Neuron (in vitro differentiated cells): ENCODE measurements around the gene MRPL40.
A peak's percentile ranks its signal among the peaks of the same experiment; 100 is the strongest.

ENCODE experiments used
- H2AFZ ChIP-seq: one replicate; pipeline ENCODE4 v1.6.1; 2013; ENCODE audit warnings: low read depth, mild to moderate bottlenecking, inconsistent platforms, low read length, moderate library complexity
- H3K27me3 ChIP-seq: one replicate; pipeline ENCODE4 v1.6.1; 2013; ENCODE audit warnings: low read length; ENCODE audit not compliant: insufficient read depth
- H3K36me3 ChIP-seq: one replicate; pipeline ENCODE4 v1.6.1; 2013; ENCODE audit warnings: low read length; ENCODE audit not compliant: insufficient read depth
- H3K4me1 ChIP-seq: one replicate; pipeline ENCODE4 v1.6.1; 2013; ENCODE audit warnings: low read length; ENCODE audit not compliant: insufficient read depth
- H3K4me3 ChIP-seq: 2 replicates; pipeline ENCODE4 v1.5.1; 2013; ENCODE audit warnings: mild to moderate bottlenecking, low read length, moderate library complexity
- H3K9me3 ChIP-seq: one replicate; pipeline ENCODE4 v1.6.1; 2013; ENCODE audit warnings: low read length

MRPL40 gene

GRCh38 chr22:19478045-19478900 lies 45.9 kb downstream of the MRPL40 start:
- H3K4me3 ChIP-seq: peak overlapping the region; percentile 100
- peak overlapping the region; percentile 69 for H2AFZ ChIP-seq
- H3K4me1 ChIP-seq: peaks cover 22% of the 10 kb centered on the region
- no peaks in the 10 kb centered on the region for H3K27me3 ChIP-seq
- peaks cover 31% of the 10 kb centered on the region for H3K36me3 ChIP-seq
- no peaks in the 10 kb centered on the region for H3K9me3 ChIP-seq

GRCh38 chr22:19478901-19479354 lies 46.6 kb downstream of the MRPL40 start, which contains the start of gene UFD1:
UFD1 (minus strand) TSS chr22:19479193; CDS start chr22:19479085, 108 bp downstream.
- peaks cover 22% of the 10 kb centered on the region for H3K4me1 ChIP-seq
- H2AFZ ChIP-seq: peak within 1 kb of the TSS; percentile 71
- H3K4me3 ChIP-seq: peak within 1 kb of the TSS; percentile 100
- H3K9me3 ChIP-seq: no peaks in the 10 kb centered on the region
- H3K27me3 ChIP-seq: no peaks in the 10 kb centered on the region
- H3K36me3 ChIP-seq: peaks cover 30% of the 10 kb centered on the region

- Histone ChIP-seq H3K36me3 (peaks cover 33% of the 10 kb centered on the region), H3K9me3 (no peaks in the 10 kb centered on the region), H3K4me1 (peaks cover 22% of the 10 kb centered on the region), H3K4me3 (peak within 1 kb of the TSS; percentile 100), H2AFZ (peak within 1 kb of the TSS; percentile 71), H3K27me3 (no peaks in the 10 kb centered on the region)
Measured at GRCh38 chr22:19479355-19480172, 47.2 kb downstream of the MRPL40 start, which contains the start of gene CDC45. CDC45 (plus strand) TSS chr22:19479920; CDS start chr22:19479969, 49 bp downstream.

DNA sequence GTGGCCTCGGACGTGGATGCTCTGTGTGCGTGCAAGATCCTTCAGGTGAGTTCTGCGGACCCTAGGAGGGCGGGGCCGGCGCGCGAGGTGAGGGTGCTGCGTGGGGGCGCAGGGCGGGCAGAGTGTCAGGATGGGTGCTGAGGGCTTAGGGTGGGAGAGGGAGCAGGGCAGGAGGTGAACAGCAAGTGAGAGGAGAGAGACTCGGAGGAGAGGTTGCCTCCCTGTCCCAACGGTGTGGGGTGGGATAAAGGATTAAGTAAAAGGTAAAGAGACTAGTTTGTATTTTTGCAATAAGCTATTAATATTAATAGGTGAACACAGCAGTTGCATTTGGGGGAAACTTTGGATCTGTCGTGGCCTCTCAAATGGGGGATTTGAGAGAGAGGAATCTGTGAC lies 47.8 kb downstream of the MRPL40 start:
- peaks cover 33% of the 10 kb centered on the region for H3K36me3 ChIP-seq

GRCh38 chr22:19480789-19481188 lies 48.4 kb downstream of the MRPL40 start:
- peaks cover 22% of the 10 kb centered on the region for H3K4me1 ChIP-seq
- no peaks in the 10 kb centered on the region for H3K27me3 ChIP-seq
- H3K4me3 ChIP-seq: peak overlapping the region; percentile 69
- no peak overlapping the region for H2AFZ ChIP-seq
- peaks cover 32% of the 10 kb centered on the region for H3K36me3 ChIP-seq
- H3K9me3 ChIP-seq: no peaks in the 10 kb centered on the region

More for the DNA sequence above, 47.8 kb downstream of the MRPL40 start:
- peaks cover 22% of the 10 kb centered on the region for H3K4me1 ChIP-seq
- H2AFZ ChIP-seq: peak overlapping the region; percentile 71
- H3K9me3 ChIP-seq: no peaks in the 10 kb centered on the region
- no peaks in the 10 kb centered on the region for H3K27me3 ChIP-seq
- H3K4me3 ChIP-seq: peak overlapping the region; percentile 69

DNA sequence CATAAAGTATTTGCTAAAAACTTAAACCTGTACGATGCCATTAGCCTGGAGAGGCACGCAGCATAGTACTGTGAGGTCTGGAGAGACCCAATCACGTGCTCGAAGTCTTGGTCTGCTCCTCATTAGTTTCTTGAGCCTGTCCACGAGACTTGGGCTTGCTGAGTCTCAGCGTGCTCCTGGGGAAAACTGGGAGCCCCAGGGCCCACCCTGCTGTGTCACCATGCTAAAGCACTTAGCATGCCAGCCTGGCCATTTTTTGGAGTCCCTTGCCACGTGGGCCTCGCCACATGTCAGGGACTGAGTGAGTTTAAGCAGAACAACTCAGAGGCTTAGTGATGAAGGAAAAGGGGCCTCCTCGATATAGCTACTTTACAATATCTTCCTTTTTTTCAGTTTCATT lies 50.0 kb downstream of the MRPL40 start:
- no peak overlapping the region for H2AFZ ChIP-seq
- peaks cover 20% of the 10 kb centered on the region for H3K4me1 ChIP-seq
- no peaks in the 10 kb centered on the region for H3K9me3 ChIP-seq
- no peak overlapping the region for H3K4me3 ChIP-seq
- H3K27me3 ChIP-seq: no peaks in the 10 kb centered on the region
- H3K36me3 ChIP-seq: peaks cover 37% of the 10 kb centered on the region

- peaks cover 42% of the 10 kb centered on the region for H3K36me3 ChIP-seq
- H3K27me3 ChIP-seq: no peaks in the 10 kb centered on the region
- H3K4me3 ChIP-seq: no peak overlapping the region
Measured at GRCh38 chr22:19483481-19484244, 51.3 kb downstream of the MRPL40 start.

More at GRCh38 chr22:19483481-19484244, 51.3 kb downstream of the MRPL40 start:
- Histone ChIP-seq H3K9me3 (no peaks in the 10 kb centered on the region), H3K4me1 (peaks cover 9% of the 10 kb centered on the region), H2AFZ (no peak overlapping the region)
